Suppressor macrophage treated with lipopolysaccharide for 4 hours (primary cell): ENCODE results near the gene ACTA2.

Experiments
- DNase-seq: peaks from one replicate; pipeline ENCODE4 v3.0.0-alpha.2; 2020

ACTA2 gene

GRCh38 chr10:88952647-88953111 lies at the start of gene ACTA2:
TSS of gene ACTA2 (minus strand) at chr10:88952773. CDS start at chr10:88948930, 3,843 bp downstream.
- no peak for DNase-seq

GRCh38 chr10:89001729-89002072 lies 49.1 kb upstream of the ACTA2 start:
- no peak for DNase-seq

GRCh38 chr10:89001024-89001728 lies 48.6 kb upstream of the ACTA2 start:
- no peak for DNase-seq

- DNase-seq, result peak; percentile 18
Observed at GRCh38 chr10:88999625-89000024, 47.1 kb upstream of the ACTA2 start.

GRCh38 chr10:88996927-88997326 lies 44.4 kb upstream of the ACTA2 start:
- DNase-seq, result no peak

- no peak for DNase-seq
Observed at GRCh38 chr10:88995156-88995876, 42.7 kb upstream of the ACTA2 start.

- DNase-seq, result peak; percentile 31
Observed at GRCh38 chr10:88994019-88994418, 41.4 kb upstream of the ACTA2 start.

- peak; percentile 45 for DNase-seq
Observed at GRCh38 chr10:88992921-88993524, 40.5 kb upstream of the ACTA2 start.

GRCh38 chr10:88991899-88992320 lies 39.3 kb upstream of the ACTA2 start:
- DNase-seq, result peak; percentile 69

- peak; percentile 74 for DNase-seq
Observed at GRCh38 chr10:88991161-88991898, 38.8 kb upstream of the ACTA2 start.

GRCh38 chr10:88990384-88991160 lies 38.0 kb upstream of the ACTA2 start, which contains the start of gene FAS:
TSS of gene FAS (plus strand) at chr10:88990798. CDS start at chr10:88990877, 79 bp downstream.
- peak; percentile 68 for DNase-seq

- peak; percentile 83 for DNase-seq
Observed at GRCh38 chr10:88989824-88990383, 37.3 kb upstream of the ACTA2 start.

GRCh38 chr10:88989423-88989822 lies 36.9 kb upstream of the ACTA2 start:
- no peak for DNase-seq

GRCh38 chr10:88987840-88988239 lies 35.3 kb upstream of the ACTA2 start:
- no peak for DNase-seq

- no peak for DNase-seq
Observed at GRCh38 chr10:88987243-88987725, 34.7 kb upstream of the ACTA2 start.

GRCh38 chr10:88986549-88987242 lies 34.1 kb upstream of the ACTA2 start:
- peak; percentile 77 for DNase-seq

GRCh38 chr10:88984525-88984924 lies 32.0 kb upstream of the ACTA2 start:
- no peak for DNase-seq

- DNase-seq, result no peak
Observed at GRCh38 chr10:88983939-88984338, 31.4 kb upstream of the ACTA2 start.

- no peak for DNase-seq
Observed at GRCh38 chr10:88983206-88983605, 30.6 kb upstream of the ACTA2 start.

- DNase-seq, result no peak
Observed at GRCh38 chr10:88982366-88982765, 29.8 kb upstream of the ACTA2 start.

GRCh38 chr10:88981435-88981834 lies 28.9 kb upstream of the ACTA2 start:
- no peak for DNase-seq
